Activated effector memory CD4-positive, alpha-beta T cell treated with Interleukin-2 at 50 U/mL for 16 hours (primary cell): Measurements from ENCODE around the gene ZNF341.

Experiments
- DNase-seq: peaks from one replicate; pipeline ENCODE4 v3.0.0-alpha.2; 2020

ZNF341 gene

DNA sequence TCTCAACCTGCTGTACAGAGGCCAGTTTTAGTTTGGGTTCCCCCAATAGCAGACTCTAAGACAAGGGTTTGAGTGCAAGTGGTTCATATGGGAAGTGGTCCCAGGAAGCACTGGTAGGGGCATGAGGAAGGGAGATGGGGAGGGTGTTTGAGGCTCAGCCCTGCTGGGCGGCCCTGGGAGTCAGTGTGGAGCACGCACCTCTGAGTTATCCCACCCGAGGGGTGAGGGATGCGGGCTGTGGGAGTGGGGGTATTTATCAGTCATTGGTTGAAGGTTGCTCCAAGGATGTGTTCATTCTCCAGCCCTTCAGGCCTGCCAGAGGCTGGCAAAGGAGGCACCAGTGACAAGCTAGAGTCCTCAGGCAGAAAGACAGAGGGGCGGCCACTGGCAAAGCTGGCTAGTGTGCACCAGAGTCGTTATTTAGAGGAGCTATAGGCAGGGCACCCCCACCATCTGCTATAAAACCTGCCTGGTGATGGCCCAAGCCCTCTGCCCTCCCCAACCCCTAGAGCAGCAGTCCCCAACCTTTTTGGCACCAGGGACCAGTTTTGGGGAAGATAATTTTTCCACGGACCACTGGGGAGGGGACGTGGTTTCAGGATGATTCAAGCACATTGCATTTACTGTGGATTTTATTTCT lies 28.2 kb upstream of the ZNF341 start:
- DNase-seq = no peak

GRCh38 chr20:33704197-33704924 lies 27.4 kb upstream of the ZNF341 start:
- no peak for DNase-seq

DNA sequence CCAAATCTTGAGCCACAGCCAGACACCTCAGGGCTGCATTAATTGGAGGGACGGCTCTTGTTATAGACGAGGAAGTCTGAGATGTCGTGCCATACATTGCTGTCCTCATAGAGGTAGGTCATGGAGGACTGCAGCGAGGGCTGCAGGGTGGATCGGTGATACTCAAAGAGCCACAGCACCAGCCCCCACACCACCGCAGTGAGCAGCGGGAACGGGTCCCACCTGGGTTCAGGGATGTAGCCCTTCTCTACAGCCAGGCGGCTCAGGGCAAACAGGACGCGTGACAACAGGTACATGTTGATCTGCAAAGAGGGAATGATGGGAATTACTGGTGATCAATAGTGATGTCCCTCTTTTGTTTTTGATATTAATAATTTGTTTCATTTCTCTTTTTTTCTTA lies 24.1 kb upstream of the ZNF341 start:
- no peak for DNase-seq

GRCh38 chr20:33709398-33709797 lies 22.4 kb upstream of the ZNF341 start:
- DNase-seq = no peak

DNA sequence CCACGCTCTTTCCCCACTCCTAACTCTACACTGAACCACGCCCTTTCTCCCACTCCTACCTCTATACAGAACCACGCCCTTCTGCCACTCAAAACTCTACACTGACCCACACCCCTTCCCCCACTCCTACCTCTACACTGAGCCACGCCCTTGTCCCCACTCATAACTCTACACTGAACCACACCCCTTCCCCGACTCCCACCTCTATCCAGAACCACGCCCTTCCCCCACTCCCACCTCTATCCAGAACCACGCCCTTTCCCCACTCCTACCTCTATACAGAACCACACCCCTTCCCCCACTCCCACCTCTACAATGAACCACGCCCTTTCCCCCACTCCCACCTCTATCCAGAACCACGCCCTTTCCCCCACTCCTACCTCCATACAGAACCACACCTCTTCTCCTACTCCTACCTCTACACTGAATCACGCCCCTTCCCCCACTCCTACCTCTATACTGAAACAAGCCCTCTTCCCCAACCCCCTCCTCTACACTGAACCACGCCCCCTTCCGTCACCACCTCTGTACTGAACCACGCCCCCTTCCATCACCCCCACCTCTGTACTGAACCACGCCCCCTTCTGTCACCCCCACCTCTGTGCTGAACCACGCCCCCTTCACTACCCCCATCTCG lies 21.8 kb upstream of the ZNF341 start:
- DNase-seq = no peak

GRCh38 chr20:33710681-33711445 lies 20.9 kb upstream of the ZNF341 start:
- no peak for DNase-seq

DNA sequence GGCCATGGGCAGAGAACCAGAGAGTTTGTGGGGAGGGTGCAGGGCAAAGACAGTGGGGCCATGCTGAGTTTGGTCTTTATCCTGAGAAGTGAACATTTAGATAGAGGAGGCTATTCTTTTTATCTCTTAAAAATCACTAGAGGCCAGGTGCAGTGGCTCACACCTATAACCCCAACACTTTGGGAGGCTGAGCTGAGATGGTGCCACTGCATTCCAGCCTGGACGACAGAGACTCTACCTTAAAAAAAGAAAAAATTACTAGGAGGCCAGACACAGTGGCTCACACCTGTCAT lies 20.4 kb upstream of the ZNF341 start:
- DNase-seq = no peak

DNA sequence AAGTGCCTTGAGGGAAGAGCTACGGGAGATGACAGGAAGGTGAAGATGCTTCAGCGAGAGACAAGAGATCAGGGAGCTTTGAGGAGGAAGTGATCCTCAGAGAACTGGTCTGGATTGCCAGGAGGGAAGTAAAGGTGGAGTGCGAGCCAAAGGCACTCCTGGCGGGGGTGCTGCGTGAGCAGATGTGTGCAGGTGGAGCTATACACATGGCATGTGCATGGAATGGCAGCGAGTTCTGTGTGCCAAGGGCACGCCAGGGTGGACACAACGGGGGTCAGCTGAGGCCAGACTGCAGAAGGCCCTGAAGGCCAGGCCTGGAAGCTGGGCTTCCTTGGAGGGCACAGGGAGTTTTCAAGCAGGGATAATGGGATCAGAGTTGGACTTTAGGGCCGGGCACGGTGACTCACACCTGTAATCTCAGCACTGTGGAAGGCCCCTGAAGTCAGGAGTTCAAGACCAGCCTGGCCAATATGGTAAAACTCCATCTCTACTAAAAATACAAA lies 17.9 kb upstream of the ZNF341 start:
- DNase-seq = no peak

- DNase-seq = no peak
Measured at GRCh38 chr20:33716498-33716897, 15.3 kb upstream of the ZNF341 start.

- no peak for DNase-seq
Measured at GRCh38 chr20:33719277-33719988, 12.4 kb upstream of the ZNF341 start.

GRCh38 chr20:33719989-33720709 lies 11.6 kb upstream of the ZNF341 start, which contains the start of gene PXMP4:
Gene PXMP4 (minus strand): TSS chr20:33720310. CDS start chr20:33720207, 103 bp downstream.
- peak; percentile 85 for DNase-seq

- no peak for DNase-seq
Measured at GRCh38 chr20:33721391-33722140, 10.2 kb upstream of the ZNF341 start.

GRCh38 chr20:33724439-33725094 lies 7.2 kb upstream of the ZNF341 start:
- no peak for DNase-seq

DNA sequence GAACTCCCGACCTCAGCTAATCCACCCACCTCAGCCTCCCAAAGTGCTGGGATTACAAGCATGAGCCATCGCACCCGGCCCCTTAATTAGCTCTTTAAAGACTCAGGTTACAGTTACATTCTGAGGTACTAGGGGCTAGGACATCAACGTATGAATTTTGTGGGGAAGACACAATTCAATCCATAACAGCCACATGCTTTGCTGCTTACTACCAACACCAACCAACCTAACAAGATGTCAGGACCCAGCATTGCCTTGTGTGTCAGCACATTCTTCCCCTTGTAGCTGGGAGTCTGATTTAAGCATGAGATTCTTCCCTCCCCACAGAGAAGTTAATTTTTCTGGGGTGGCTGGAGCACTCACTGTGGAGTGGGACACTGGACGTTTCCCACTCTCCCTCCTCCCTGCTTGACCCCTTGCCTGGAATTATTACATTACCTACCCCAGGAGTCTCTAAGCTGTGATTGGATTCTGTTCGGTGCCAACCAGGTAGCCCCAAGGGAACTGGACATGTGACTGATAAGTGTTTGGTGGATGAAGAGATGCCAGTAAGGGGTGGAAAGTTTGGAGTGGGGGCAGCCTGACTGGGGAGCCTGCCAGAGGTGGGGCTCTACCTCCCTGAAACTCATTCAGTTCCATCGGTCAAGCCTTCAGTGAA lies 6.1 kb upstream of the ZNF341 start:
- DNase-seq = no peak

- no peak for DNase-seq
Measured at GRCh38 chr20:33727115-33727479, 4.7 kb upstream of the ZNF341 start.

GRCh38 chr20:33727806-33728205 lies 4.0 kb upstream of the ZNF341 start:
- DNase-seq = no peak

- DNase-seq = no peak
Measured at GRCh38 chr20:33728463-33728862, 3.3 kb upstream of the ZNF341 start.

- DNase-seq = no peak
Measured at GRCh38 chr20:33729101-33729500, 2.7 kb upstream of the ZNF341 start.

- no peak for DNase-seq
Measured at GRCh38 chr20:33730946-33731692, 677 bp upstream of the ZNF341 start.
